B cell (primary cell): ENCODE data around the gene UBE2Q1.

Experiments
- CTCF ChIP-seq: fragments of 200-600 bp; IDR thresholded peaks from one replicate; pipeline ENCODE4 v1.8.0; 2022; ENCODE audit warnings: antibody characterized with exemption, mild to moderate bottlenecking
- EZH2 ChIP-seq: IDR thresholded peaks from 2 replicates; pipeline ENCODE4 v1.6.1; 2012; ENCODE audit warnings: borderline replicate concordance, low read depth, mild to moderate bottlenecking, moderate library complexity, low read length; ENCODE audit not compliant: insufficient read depth, poor library complexity, severe bottlenecking

DNA sequence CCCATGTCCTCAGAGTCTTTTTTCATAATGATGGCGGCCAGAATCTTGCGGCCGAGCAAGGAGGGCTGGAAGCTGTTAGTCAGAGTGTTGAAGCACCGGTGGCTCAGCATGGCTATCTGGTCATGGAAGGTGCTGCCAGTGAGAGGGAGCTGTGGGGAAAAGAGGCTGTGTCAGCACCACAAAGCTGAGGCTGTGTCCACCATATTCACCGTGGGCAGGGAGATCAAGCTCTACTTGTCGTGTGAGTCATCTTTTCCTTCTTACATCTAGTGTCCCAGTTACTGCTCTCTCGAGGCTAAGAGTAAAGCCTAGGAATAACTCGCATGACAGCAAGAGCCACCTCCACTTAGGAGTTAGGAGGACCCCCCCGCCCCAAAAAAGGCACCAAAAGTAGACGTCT is 31.3 kb upstream of the UBE2Q1 start:
- no peak for TF ChIP-seq CTCF
- TF ChIP-seq EZH2: no peak
